ENCODE measurements around the gene ELL2. TPM values are rescaled to one million over a fixed set of nuclear protein-coding genes. Genes with fewer than 3 reads are reported as not detected.

The ELL2 gene
- total RNA-seq, 1 experiment from 2014 or later = 27.5 TPM

DNA sequence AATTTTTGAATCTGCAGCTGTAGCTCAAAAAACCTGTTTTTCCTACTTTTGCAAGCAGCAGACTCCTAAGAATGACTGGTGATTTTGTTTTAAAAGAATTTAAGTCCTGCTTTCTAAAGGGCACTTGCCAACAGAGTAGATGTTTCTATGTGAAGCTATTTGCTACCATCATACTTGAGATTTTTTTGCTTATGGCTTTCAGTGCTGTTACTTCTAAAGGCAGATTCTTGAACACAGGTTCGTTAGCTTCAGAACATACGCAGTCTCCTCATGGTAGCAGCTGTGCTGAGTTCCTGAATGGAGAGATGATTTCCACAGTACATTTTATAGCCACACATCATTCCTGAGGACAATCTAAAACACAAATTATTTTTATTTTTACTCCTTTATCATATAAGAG is 24.4 kb upstream of the ELL2 start:
- H3K27ac Mint-ChIP-seq = no peak overlapping the region
- WGBS (ENCODE audit: extremely low coverage, insufficient read length, low lambda C conversion rate) = no CpG with 5 or more reads among the region's 2 CpGs
- no peak for DNase-seq

More for the DNA sequence above, 24.4 kb upstream of the ELL2 start:
- Histone ChIP-seq H3K56ac (ENCODE audit: insufficient read length, low read depth, low read length) (no peak overlapping the region), H3K4ac (ENCODE audit: low read depth, low read length) (no peak overlapping the region), H2BK15ac (ENCODE audit: low read depth, low read length) (no peak overlapping the region), H3K9ac (ENCODE audit: extremely low read depth, insufficient read length, low read length) (no peak overlapping the region), H3K23ac (ENCODE audit: insufficient read length, low read depth, low read length) (no peak overlapping the region), H2AK5ac (ENCODE audit: insufficient read length, low read length) (no peak overlapping the region), H4K20me1 (ENCODE audit: control insufficient read depth, insufficient read depth, insufficient read length) (no peaks in the 10 kb centered on the region), H3K79me1 (ENCODE audit: insufficient read depth, low read depth, low read length, poor library complexity, severe bottlenecking) (no peaks in the 10 kb centered on the region), H3K27ac (ENCODE audit: insufficient read length, low read depth, low read length) (no peak overlapping the region), H3K23me2 (ENCODE audit: insufficient read length, low read depth, low read length, poor library complexity, severe bottlenecking) (no peaks in the 10 kb centered on the region), H3K27me3 (ENCODE audit: insufficient read depth, low read length) (no peaks in the 10 kb centered on the region), H2BK12ac (ENCODE audit: insufficient read length, low read depth, low read length) (no peak overlapping the region), H2BK20ac (ENCODE audit: low read depth, low read length, poor library complexity, severe bottlenecking) (no peak overlapping the region), H4K91ac (ENCODE audit: insufficient read length, low read depth, low read length) (no peak overlapping the region), H3K9me3 (ENCODE audit: control insufficient read depth, low read depth, low read length) (no peaks in the 10 kb centered on the region), H3K79me2 (ENCODE audit: insufficient read depth, low read length) (no peaks in the 10 kb centered on the region), H4K5ac (ENCODE audit: insufficient read length, low read depth, low read length) (no peak overlapping the region), H2BK5ac (ENCODE audit: insufficient read length, low read length) (no peak overlapping the region), H3K18ac (ENCODE audit: insufficient read length, low read depth, low read length) (no peak overlapping the region), H3T11ph (ENCODE audit: low read length) (no peak overlapping the region), H3K14ac (ENCODE audit: insufficient read depth, low read length) (no peak overlapping the region), H2BK120ac (ENCODE audit: low read depth, low read length, poor library complexity, severe bottlenecking) (no peak overlapping the region), H3K4me1 (ENCODE audit: insufficient read depth, low read length) (no peaks in the 10 kb centered on the region), H4K8ac (replicated peaks; ENCODE audit: insufficient read length, low read depth, low read length) (no peak overlapping the region), H2AFZ (ENCODE audit: low read length) (no peak overlapping the region), H3K4me2 (ENCODE audit: insufficient read depth, insufficient read length, low read length) (no peak overlapping the region)
- TF ChIP-seq, protein P1, sequence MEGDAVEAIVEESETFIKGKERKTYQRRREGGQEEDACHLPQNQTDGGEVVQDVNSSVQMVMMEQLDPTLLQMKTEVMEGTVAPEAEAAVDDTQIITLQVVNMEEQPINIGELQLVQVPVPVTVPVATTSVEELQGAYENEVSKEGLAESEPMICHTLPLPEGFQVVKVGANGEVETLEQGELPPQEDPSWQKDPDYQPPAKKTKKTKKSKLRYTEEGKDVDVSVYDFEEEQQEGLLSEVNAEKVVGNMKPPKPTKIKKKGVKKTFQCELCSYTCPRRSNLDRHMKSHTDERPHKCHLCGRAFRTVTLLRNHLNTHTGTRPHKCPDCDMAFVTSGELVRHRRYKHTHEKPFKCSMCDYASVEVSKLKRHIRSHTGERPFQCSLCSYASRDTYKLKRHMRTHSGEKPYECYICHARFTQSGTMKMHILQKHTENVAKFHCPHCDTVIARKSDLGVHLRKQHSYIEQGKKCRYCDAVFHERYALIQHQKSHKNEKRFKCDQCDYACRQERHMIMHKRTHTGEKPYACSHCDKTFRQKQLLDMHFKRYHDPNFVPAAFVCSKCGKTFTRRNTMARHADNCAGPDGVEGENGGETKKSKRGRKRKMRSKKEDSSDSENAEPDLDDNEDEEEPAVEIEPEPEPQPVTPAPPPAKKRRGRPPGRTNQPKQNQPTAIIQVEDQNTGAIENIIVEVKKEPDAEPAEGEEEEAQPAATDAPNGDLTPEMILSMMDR (conservative IDR thresholded peaks at IDR 0.05) = no peak
- Mint-ChIP-seq H3K9me3 (no peaks in the 10 kb centered on the region), H3K4me3 (no peak overlapping the region), H3K4me1 (peaks cover 3 to 6% of the 10 kb centered on the region in 2 experiments), H3K36me3 (ENCODE audit: insufficient read depth in 1 of 3, low read depth in 3 of 3) (no peaks in the 10 kb centered on the region), H3K27me3 (ENCODE audit: low read depth) (no peaks in the 10 kb centered on the region)
